NOMO-1 treated with DMSO at 0.1 percent for 48 hours (cell line): ENCODE results near the gene POTEI.
"Not testable (repeated sequence)": the region's sequence is repeated elsewhere in the genome, so short reads cannot be mapped to it uniquely, and the experiment has no call there.

Experiments used
- DNase-seq: peaks from one replicate; lab custom pipeline; 2025; ENCODE audit not compliant: unreplicated experiment; lab: John Stamatoyannopoulos, UW

Gene POTEI

DNA sequence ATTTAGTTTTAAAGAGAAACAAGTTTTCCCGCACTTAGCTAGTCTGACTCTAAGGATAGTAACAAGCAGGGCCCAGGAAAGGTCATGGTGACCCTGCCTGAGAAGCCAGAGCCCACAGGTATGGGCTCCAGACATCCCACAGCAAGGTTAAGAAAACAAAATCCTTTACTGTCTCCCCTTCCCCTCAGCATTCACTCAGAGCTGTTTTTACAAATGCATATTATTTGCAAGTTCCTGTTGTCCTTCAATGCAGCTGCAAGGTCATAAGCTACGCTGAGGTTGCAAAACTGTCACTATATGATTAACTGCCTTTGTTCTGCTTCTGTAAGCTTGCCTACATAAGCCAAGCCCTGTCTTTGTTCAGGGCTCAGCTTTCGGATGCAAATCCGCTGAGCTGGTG lies 18.1 kb downstream of the POTEI start:
- DNase-seq, result not testable (repeated sequence)

DNA sequence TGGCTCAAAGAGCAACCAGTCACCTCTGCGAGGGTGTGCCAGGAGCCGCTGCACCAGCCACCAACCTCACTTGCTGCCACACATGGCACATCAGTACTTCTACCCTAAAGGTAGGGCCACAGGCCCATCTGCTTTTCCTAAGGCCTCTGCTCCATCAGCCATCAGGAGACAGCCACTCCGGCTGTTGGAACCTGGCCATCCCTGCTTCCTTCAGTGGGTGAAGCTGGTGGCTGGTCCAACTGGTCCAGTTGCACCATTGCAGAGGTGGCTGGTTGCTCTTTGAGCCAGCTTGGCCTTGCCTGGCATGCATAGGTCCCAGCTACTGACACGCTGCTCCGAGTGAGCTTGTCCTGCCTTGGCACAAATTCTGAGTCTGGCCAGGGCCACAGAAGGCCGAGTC lies 53.7 kb downstream of the POTEI start:
- DNase-seq, result not testable (repeated sequence)

DNA sequence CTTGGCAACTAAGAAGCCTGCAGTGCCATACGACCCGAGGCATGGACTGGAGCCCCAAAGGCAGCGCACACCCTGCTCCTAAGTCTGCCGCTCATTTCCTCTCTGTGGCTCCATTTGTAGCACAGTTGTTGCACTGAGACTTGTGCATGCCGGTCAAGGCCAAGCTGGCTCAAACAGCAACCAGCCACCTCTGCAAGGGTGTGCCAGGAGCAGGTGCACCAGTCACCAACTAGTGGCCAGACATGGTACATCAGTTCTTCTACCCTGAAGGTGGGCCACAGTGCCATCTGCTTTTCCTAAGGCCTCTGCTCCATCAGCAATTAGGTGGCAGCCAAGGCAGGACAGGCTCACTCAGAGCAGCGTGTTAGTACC lies 54.4 kb downstream of the POTEI start:
- not testable (repeated sequence) for DNase-seq

DNA sequence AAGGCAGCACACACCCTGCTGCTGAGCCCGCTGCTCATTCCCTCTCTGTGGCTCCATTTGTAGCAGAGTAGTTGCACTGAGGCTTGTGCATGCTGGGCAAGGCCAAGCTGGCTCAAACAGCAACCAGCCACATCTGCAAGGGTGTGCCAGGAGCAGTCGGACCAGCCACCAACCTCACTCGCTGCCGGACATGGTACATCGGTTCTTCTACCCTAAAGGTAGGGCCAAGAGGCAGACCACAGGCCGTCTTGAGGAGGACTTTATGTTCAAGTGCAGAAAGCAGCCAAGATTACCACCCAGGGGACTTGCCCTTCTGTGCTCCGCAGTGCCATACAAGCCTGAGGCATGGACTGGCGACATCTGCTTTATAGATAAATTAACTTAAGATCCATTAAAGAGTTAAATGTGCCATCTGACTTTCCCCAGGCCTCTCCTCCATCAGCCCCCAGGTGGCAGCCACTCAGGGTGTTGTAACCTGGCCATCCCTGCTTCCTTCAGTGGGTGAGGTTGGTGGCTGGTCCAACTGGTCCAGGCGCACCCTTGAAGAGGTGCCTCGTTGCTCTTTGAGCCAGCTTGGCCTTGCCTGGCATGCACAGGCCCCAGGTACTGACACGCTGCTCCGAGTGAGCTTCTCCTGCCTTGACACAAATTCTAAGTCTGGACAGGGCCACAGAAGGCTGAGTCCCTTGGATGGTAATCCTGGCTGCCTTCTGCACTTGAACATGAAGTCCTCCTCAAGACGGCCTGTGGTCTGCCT lies 55.0 kb downstream of the POTEI start:
- not testable (repeated sequence) for DNase-seq

DNA sequence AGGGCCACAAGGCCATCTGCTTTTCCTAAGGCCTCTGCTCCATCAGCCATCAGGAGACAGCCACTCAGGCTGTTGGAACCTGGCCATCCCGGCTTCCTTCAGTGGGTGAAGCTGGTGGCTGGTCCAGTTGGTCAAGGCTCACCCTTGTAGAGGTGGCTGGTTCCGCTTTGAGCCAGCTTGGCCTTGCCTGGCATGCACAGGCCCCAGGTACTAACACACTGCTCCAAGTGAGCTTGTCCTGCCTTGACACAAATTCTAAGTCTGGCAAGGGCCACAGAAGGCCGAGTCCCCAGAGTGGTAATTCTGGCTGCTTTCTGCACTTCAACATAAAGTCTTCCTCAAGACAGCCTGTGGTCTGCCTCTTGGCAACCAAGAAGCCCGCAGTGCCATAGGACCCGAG lies 56.2 kb downstream of the POTEI start:
- not testable (repeated sequence) for DNase-seq

DNA sequence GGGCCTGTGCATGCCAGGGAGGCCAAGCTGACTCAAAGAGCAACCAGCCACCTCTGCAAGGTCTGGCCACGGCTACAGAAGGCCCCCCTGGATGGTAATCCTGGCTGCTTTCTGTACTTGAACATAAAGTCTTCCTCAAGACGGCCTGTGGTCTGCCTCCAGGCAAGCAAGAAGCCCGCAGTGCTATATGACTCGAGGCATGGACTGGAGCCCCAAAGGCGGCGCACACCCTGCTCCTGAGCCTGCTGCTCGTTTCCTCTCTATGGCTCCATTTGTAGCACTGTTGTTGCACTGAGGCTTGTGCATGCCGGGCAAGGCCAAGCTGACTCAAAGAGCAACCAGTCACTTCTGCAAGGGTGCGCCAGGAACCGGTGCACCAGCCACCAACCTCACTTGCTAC lies 57.3 kb downstream of the POTEI start:
- DNase-seq, result not testable (repeated sequence)

DNA sequence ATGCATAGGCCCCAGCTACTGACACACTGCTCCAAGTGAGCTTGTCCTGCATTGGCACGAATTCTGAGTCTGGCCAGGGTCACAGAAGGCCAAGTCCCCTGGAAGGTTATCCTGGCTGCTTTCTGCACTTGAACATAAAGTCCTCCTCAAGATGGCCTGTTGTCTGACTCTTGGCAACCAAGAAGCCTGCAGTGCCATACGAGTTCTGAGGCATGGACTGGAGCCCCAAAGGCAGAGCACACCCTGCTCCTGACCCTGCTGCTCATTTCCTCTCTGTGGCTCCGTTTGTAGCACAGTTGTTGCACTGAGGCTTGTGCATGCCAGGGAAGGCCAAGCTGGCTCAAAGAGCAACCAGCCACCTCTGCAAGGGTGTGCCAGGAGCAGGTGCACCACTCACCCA lies 57.9 kb downstream of the POTEI start:
- DNase-seq, result not testable (repeated sequence)

DNA sequence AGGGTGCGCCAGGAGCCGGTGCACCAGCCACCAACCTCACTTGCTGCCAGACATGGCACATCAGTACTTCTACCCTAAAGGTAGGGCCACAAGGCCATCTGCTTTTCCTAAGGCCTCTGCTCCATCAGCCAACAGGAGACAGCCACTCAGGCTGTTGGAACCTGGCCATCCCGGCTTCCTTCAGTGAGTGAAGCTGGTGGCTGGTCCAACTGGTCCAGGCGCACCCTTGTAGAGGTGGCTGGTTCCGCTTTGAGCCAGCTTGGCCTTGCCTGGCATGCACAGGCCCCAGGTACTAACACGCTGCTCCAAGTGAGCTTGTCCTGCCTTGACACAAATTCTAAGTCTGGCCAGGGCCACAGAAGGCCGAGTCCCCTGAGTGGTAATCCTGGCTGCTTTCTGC lies 58.8 kb downstream of the POTEI start:
- not testable (repeated sequence) for DNase-seq

DNA sequence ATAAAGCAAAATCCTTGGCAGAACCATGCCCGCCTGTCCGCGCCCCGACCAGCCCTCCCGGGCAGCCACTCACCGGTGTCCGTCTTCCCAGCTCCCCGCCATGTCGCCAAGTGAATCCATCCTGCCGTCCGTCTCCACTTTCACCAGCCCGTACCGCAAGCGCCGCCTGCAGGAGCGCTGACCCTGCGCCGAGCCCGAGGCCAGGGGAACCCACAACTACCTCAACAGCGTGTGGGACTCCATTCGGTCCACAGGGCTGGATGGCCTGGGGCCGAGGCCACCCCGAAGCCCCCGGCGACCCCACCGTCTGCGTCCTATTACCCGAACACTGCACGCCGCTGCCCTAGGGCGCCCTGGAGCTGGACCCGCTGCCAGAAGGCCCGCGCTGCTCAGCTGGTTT lies 81.5 kb downstream of the POTEI start:
- not testable (repeated sequence) for DNase-seq

DNA sequence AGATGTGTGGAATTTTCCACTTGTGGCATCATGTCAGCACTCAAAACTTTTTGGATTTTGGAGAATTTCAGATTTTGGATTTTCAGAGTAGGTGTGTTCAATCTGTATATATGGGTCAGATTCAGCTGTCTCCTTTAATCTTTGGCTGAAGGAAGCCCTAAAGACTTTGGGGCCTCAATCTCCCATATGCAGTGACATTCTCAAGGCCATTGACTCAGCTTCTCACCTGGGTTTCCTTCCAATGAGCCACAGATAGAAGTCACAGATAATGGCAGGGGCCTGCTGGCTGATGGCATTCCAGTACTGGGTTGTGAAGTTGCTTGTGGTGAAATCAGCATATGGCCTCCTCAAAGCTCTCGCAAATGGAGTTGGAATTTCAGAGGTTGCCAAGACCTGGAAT lies 90.3 kb downstream of the POTEI start:
- not testable (repeated sequence) for DNase-seq

DNA sequence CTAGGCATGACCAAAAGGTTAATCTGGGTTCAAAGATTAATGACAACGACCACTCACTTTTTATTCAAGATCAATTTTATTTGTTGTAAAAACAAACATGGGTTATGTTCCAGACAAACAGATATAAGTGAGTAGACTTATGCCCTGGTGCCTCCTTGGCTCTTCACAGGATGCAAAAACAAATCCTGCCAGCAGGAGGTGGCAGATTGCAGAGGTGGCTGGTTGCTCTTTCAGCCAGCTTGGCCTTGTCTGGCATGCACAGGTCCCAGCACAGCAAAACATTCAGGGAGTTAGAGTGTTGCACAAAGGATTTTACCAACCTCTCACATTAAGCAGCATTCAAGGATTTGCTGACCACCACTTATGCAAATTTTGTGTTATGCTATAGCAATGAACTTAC lies 92.4 kb downstream of the POTEI start:
- DNase-seq, result not testable (repeated sequence)
